Measurements from ENCODE around the gene SPTLC3. TPM values are rescaled to one million over a fixed set of nuclear protein-coding genes. Genes with fewer than 3 reads are reported as not detected.

Gene SPTLC3
- total and polyA plus RNA-seq, 2 of the 13 experiments (the other 11 are each of a cell fraction or from before 2014, with no cell fraction given) = 20.5 to 95.6 TPM

GRCh38 chr20:13121840-13122515 lies 113.2 kb downstream of the SPTLC3 start (continued):
- TF ChIP-seq ZNF503 (CRISPR knock-in tag; IDR thresholded peaks at IDR 0.05) (peak; percentile 75; the same call in 1 of the 2 replicates), PLSCR1 (CRISPR knock-in tag; IDR thresholded peaks at IDR 0.05; ENCODE audit: borderline replicate concordance) (no peak), ZBTB43 (CRISPR knock-in tag; conservative IDR thresholded peaks at IDR 0.05) (no peak), HMG20A (CRISPR knock-in tag; IDR thresholded peaks at IDR 0.05; ENCODE audit: borderline replicate concordance) (peak; percentile 94), MLXIP (CRISPR knock-in tag; IDR thresholded peaks at IDR 0.05; ENCODE audit: borderline replicate concordance) (no peak), TEAD3 (CRISPR knock-in tag; optimal IDR thresholded peaks at IDR 0.05; ENCODE audit: borderline replicate concordance) (peak; percentile 60), DPF2 (CRISPR knock-in tag; IDR thresholded peaks at IDR 0.05; ENCODE audit: borderline replicate concordance, low read depth) (0 out of 2 replicates have a peak, but pooled peaks have one; percentile 37), ZNF281 (CRISPR knock-in tag; IDR thresholded peaks at IDR 0.05; ENCODE audit: borderline replicate concordance) (peak; percentile 48; the same call in 1 of the 2 replicates), STAT6 (CRISPR knock-in tag; IDR thresholded peaks at IDR 0.05; ENCODE audit: borderline replicate concordance) (no peak), ESRRA (CRISPR knock-in tag; IDR thresholded peaks at IDR 0.05; ENCODE audit: low read depth) (no peak), THAP11 (CRISPR knock-in tag; IDR thresholded peaks at IDR 0.05) (0 out of 2 replicates have a peak, but pooled peaks have one; percentile 45), ARNTL (CRISPR knock-in tag; IDR thresholded peaks at IDR 0.05) (no peak), CCDC6 (CRISPR knock-in tag; IDR thresholded peaks at IDR 0.05) (0 out of 2 replicates have a peak, but pooled peaks have one; percentile 63), ZNF850 (CRISPR knock-in tag; conservative IDR thresholded peaks at IDR 0.05) (no peak)
